ENCODE measurements around the gene THAP10. TPM values are rescaled to one million over a fixed set of nuclear protein-coding genes. Genes with fewer than 3 reads are reported as not detected.

Gene THAP10
- polyA plus RNA-seq, 2 of the 4 experiments (the other 2 are of a cell fraction) = 6.8 to 9.4 TPM

DNA sequence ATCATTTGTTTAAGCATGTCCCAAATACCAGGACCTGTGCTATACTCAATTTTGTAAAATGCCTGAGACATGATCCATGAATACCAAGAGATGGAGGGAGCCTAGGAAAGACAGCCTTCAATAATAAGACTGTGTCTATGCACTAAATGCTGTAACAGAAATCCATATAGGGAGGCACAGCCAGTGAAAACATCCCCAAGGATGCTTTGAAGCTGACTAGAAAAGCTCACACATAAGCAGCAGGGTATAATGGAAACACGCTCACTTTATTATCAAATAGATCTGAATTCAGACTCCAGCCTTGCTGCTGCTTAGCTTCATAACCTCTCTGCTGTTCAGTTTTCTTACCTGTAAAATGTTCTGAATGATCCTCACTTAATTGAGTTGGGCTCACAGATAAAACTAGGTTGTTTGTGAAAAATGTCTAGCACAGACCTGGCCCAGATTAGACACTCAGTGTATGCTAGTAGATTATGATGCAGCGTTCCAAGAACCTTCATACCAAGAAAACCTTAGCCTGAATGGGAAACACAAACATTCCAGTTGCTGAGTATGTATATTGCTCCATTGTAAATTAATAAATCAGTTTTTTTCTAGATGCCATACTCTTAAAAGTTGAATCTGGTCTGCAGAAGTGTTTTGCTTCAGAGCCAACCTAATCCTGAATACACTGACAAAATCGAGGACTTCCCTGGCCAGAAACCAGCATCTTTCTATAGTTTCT is 34.5 kb downstream of the THAP10 start:
- no peak overlapping the region for H3K4me3 ChIP-seq
- FAIRE-seq (no peak), ATAC-seq (no peak), DNase-seq (ENCODE audit: low read depth in 1 of 2, low spot score in 1 of 2) (no peak)
- ChIA-PET CTCF (interaction anchor here (1.2 to 16.8 kb wide), 9 partner anchors 14 to 257 kb away, joined by 3 to 300 read pairs (median 9); partner anchors contain the start of gene THSD4), POLR2A (interaction anchor here (1.4 to 1.8 kb wide), 2 partner anchors 12 to 17 kb away, joined by 3 to 7 read pairs; no protein-coding TSS in a partner anchor)
- H3K4me2 ChIP-seq = peak overlapping the region; percentile 57; the same call in 2 of the 3 replicates
- H3K9me3 ChIP-seq = no peaks in the 10 kb centered on the region
- TF ChIP-seq NFE2L2 (conservative IDR thresholded peaks at IDR 0.05; ENCODE audit: low read length) (no peak), HOXB5 (CRISPR knock-in tag; IDR thresholded peaks at IDR 0.05) (no peak), PHF8 (IDR thresholded peaks at IDR 0.05; ENCODE audit: borderline replicate concordance, low read depth) (no peak), CTCF (IDR thresholded peaks at IDR 0.05) (no peak), EP300 (IDR thresholded peaks at IDR 0.05) (no peak), MAX (IDR thresholded peaks at IDR 0.05) (no peak), HDAC2 (IDR thresholded peaks at IDR 0.05) (no peak), NPAS2 (CRISPR knock-in tag; IDR thresholded peaks at IDR 0.05; ENCODE audit: borderline replicate concordance) (no peak), ZC3H11A (IDR thresholded peaks at IDR 0.05) (no peak), ESRRA (IDR thresholded peaks at IDR 0.05; ENCODE audit: borderline replicate concordance, low read length) (no peak), RAD21 (conservative IDR thresholded peaks at IDR 0.05 in 1 of 2, IDR thresholded peaks at IDR 0.05 in 1 of 2) (no peak), BHLHE40 (IDR thresholded peaks at IDR 0.05; ENCODE audit: low read depth, low read length) (no peak), TP53 (CRISPR knock-in tag; IDR thresholded peaks at IDR 0.05) (no peak)
- TF ChIP-seq, protein P1, sequence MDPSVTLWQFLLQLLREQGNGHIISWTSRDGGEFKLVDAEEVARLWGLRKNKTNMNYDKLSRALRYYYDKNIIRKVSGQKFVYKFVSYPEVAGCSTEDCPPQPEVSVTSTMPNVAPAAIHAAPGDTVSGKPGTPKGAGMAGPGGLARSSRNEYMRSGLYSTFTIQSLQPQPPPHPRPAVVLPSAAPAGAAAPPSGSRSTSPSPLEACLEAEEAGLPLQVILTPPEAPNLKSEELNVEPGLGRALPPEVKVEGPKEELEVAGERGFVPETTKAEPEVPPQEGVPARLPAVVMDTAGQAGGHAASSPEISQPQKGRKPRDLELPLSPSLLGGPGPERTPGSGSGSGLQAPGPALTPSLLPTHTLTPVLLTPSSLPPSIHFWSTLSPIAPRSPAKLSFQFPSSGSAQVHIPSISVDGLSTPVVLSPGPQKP (IDR thresholded peaks at IDR 0.05; ENCODE audit: low read depth, low read length) = no peak
- TF ChIP-seq, protein P2, sequence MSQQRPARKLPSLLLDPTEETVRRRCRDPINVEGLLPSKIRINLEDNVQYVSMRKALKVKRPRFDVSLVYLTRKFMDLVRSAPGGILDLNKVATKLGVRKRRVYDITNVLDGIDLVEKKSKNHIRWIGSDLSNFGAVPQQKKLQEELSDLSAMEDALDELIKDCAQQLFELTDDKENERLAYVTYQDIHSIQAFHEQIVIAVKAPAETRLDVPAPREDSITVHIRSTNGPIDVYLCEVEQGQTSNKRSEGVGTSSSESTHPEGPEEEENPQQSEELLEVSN (IDR thresholded peaks at IDR 0.05; ENCODE audit: borderline replicate concordance, low read depth) = no peak
- TF ChIP-seq, protein P3, sequence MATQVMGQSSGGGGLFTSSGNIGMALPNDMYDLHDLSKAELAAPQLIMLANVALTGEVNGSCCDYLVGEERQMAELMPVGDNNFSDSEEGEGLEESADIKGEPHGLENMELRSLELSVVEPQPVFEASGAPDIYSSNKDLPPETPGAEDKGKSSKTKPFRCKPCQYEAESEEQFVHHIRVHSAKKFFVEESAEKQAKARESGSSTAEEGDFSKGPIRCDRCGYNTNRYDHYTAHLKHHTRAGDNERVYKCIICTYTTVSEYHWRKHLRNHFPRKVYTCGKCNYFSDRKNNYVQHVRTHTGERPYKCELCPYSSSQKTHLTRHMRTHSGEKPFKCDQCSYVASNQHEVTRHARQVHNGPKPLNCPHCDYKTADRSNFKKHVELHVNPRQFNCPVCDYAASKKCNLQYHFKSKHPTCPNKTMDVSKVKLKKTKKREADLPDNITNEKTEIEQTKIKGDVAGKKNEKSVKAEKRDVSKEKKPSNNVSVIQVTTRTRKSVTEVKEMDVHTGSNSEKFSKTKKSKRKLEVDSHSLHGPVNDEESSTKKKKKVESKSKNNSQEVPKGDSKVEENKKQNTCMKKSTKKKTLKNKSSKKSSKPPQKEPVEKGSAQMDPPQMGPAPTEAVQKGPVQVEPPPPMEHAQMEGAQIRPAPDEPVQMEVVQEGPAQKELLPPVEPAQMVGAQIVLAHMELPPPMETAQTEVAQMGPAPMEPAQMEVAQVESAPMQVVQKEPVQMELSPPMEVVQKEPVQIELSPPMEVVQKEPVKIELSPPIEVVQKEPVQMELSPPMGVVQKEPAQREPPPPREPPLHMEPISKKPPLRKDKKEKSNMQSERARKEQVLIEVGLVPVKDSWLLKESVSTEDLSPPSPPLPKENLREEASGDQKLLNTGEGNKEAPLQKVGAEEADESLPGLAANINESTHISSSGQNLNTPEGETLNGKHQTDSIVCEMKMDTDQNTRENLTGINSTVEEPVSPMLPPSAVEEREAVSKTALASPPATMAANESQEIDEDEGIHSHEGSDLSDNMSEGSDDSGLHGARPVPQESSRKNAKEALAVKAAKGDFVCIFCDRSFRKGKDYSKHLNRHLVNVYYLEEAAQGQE (IDR thresholded peaks at IDR 0.05) = no peak
- H3K27ac ChIP-seq = peak overlapping the region; percentile 89 to 93; a peak in 5 of 6 replicates
- peaks cover 41% of the 10 kb centered on the region for H3K4me1 ChIP-seq
- 88% methylated on average over 3 of the region's 3 CpGs for WGBS (ENCODE audit: missing lambda C conversion rate)

All from A549 (cell line).